ENCODE results near the gene TGM3.

Gene TGM3

GRCh38 chr20:2311329-2311728, 15.5 kb downstream of the TGM3 start:
- DNase-seq (ENCODE audit: low spot score), result no peak

DNA sequence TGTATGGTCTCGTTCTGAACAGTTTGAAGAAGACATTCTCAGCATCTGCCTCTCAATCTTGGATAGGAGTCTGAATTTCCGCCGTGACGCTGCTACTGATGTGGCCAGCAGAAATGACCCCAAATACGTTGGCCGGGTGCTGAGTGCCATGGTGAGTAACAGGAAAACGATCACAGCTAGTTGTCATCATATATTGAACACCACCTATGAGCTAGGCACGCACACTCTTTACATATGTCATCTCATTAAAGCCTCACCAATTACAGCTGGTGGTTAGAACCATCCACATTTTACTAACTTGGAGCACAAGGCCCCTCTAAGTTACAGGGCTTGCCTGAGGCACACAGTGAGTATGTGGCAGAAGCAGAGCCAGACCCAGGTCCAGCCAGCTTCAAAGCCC, 17.1 kb downstream of the TGM3 start:
- DNase-seq (ENCODE audit: low spot score), result no peak

DNA sequence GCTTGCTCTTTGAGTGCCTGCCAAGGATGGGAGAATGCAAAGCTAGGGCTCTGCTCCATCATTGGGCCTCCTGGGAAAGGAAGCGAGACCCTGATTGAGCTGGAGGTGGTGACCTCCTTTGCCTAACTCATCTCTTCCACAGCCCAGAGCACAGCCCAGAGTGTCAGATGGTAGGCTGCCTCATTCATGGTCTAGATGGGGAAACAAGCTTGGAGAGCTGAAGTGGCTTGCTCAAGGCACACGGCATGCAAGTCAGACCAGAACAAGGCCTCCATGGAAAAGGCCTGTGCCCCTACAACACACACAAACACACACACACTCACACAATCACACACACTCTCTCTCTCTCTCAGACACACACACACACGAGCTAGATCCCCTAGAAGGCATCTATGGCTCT, 17.5 kb downstream of the TGM3 start:
- DNase-seq (ENCODE audit: low spot score), result no peak

DNA sequence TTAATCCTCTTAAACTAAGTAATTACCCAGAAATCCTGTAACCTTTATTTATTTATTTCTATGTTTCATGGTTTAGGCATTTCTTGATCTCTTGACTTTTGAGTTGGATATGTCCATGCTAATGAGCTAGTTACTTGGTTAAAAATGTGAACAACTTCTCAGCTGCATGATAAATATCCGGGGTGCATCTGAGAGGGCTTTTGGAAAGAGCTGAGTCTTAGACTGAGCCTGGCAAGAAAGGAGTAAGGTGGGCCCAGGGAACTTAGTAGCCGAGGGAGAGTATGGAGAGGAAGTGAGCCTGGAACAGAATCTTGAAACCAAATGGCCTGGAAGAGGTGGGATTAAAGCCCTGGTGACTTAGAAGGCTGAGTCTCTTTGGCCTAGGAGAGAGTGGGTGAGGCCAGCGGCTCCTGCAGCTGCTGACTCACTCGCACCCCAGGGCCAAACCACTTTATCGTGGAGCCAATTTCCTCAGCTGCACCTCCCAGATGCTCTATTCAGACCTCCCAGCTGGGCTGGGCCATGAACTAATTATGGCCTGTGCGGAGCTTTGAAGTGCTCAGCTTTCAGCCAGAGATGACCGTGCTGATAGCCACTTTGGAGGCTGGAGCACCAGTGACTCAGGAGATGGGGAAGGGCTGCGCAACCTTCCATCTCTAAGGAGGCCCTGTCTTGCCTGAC, 19.1 kb downstream of the TGM3 start:
- DNase-seq (ENCODE audit: low spot score), result no peak

- no peak for DNase-seq (ENCODE audit: low spot score)
Measured at GRCh38 chr20:2315440-2315778, 19.6 kb downstream of the TGM3 start.

GRCh38 chr20:2316847-2317495, 21.2 kb downstream of the TGM3 start:
- no peak for DNase-seq (ENCODE audit: low spot score)

GRCh38 chr20:2320813-2321658, 25.2 kb downstream of the TGM3 start:
- DNase-seq (ENCODE audit: low spot score), result no peak

DNA sequence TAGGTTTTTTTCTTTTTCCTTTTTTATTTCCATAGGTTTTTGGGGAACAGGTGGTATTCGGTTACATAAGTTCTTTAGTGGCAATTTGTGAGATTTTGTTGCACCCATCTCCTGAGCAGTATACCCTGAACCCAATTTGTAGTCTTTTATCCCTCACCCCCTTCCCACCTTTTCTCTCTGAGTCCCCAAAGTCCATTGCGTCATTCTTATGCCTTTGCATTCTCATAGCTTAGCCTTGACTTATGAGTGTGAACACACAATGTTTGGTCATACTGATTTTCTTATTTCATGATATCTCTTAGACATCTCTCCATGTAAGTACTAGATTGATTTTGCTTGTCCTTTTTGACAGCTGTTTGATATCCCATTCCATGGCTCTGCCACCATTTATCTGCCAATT, 27.2 kb downstream of the TGM3 start:
- DNase-seq (ENCODE audit: low spot score), result no peak

DNA sequence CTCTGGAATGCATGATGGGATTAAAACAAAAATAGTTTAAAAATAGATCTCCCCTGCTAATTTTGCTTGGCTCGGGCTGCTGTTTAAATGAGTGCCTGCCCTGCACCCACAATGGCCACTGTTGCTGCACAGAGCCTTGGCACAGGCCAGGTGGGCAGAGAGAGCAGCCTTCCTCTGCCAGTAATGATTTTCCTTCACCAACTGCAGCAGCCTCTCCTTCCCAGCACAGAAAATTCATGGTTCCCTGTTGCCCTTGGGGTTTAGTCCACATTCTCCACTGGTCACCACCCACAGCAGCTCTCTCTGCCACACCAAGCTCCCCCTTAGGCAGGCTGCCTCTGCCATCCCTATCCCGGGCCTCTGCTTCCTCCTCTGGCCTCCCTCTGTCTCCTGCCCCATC, 30.2 kb downstream of the TGM3 start:
- no peak for DNase-seq (ENCODE audit: low spot score)

GRCh38 chr20:2327620-2328555, 32.1 kb downstream of the TGM3 start:
- no peak for DNase-seq (ENCODE audit: low spot score)

DNA sequence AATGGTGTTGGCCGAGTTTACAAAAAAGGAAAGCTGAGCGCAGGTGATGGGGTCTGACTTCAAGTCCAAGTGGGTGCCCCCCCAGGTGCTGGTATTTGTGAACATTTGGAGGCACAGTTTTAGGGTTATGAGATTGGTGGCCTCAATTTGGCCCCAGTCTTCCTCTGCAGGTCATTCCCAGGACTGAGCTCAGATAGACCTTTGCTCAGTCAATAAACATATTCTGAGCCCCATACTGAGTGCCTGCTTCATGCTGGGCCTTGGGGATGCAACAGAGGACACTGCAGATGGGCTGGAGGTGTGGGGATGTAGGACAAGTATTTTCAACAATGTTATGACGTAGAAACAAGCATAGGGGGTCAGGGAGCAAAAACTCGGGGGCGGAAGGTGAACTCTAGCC, 33.5 kb downstream of the TGM3 start:
- no peak for DNase-seq (ENCODE audit: low spot score)

- no peak for DNase-seq (ENCODE audit: low spot score)
Measured at GRCh38 chr20:2330090-2330695, 34.4 kb downstream of the TGM3 start.

- DNase-seq (ENCODE audit: low spot score), result no peak
Measured at GRCh38 chr20:2331106-2331505, 35.3 kb downstream of the TGM3 start.

- DNase-seq (ENCODE audit: low spot score), result no peak
Measured at GRCh38 chr20:2331901-2332565, 36.2 kb downstream of the TGM3 start.

GRCh38 chr20:2332711-2333110, 36.9 kb downstream of the TGM3 start:
- DNase-seq (ENCODE audit: low spot score), result no peak

DNA sequence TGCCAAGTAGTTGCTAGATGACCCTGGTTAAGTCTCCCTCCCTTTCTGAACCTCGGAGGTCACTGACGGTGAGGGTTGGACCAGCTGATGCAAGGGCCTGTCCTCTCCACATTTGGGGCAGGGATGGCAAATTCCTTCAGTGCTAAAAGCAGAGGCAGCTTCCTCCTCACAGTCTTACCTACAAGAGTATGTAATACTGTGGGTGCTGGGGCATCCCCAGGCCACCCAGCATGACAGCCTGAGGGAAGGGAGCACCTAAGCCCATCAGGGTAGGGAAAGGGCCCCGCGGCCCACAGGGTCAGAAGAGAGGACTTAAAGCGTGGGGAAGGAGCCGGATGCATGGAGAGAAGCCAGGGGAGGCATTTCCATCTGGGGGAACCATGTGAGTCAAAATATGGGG, 38.0 kb downstream of the TGM3 start:
- DNase-seq (ENCODE audit: low spot score), result no peak

GRCh38 chr20:2335096-2335870, 39.5 kb downstream of the TGM3 start:
- no peak for DNase-seq (ENCODE audit: low spot score)

- DNase-seq (ENCODE audit: low spot score), result no peak
Measured at GRCh38 chr20:2336471-2336870, 40.7 kb downstream of the TGM3 start.

- no peak for DNase-seq (ENCODE audit: low spot score)
Measured at GRCh38 chr20:2337142-2337541, 41.3 kb downstream of the TGM3 start.

GRCh38 chr20:2338411-2339066, 42.7 kb downstream of the TGM3 start:
- DNase-seq (ENCODE audit: low spot score), result no peak
